GM13977 (cell line): ENCODE data around the gene CARMIL1.
A peak's percentile ranks its signal among the peaks of the same experiment; 100 is the strongest.

Source experiments
- DNase-seq: peaks from one replicate; pipeline ENCODE4 v3.0.0; 2012; ENCODE audit warnings: low spot score
- in situ Hi-C: fragments of 300-500 bp; cut with MboI; formaldehyde crosslinking; loops from one replicate; pipeline ENCODE4 v1.12.0; 2022; ENCODE audit warnings: low sequenced_read_pairs, low pct_unique_long_range_greater_than_20kb, mixed read lengths, inconsistent platforms; ENCODE audit not compliant: unreplicated experiment
- TF ChIP-seq, protein P1 (sequence below): IDR thresholded peaks from 2 replicates; pipeline ENCODE4 v1.5.1; 2012; ENCODE audit warnings: mild to moderate bottlenecking, control low read depth; ENCODE audit not compliant: insufficient read depth; ENCODE audit errors: extremely low read depth, missing control alignments

CARMIL1 gene

DNA sequence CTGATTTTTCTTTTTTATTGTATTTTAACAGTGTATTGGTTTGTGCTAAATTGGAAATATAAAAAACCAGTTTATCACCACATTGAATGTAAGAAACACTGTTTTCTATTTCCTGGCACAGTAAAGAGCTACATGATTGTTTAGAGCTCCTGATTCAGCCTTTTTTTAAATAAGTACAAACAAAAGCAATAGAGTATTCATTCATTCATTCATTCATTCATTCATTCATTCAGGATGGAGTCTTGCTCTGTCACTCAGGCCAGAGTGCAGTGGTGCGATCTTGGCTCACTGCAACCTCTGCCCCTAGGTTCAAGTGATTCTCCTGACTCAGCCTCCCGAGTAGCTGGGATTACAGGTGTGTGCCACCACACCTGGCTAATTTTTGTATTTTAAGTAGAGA, 276.0 kb downstream of the CARMIL1 start:
- TF ChIP-seq, protein P1, sequence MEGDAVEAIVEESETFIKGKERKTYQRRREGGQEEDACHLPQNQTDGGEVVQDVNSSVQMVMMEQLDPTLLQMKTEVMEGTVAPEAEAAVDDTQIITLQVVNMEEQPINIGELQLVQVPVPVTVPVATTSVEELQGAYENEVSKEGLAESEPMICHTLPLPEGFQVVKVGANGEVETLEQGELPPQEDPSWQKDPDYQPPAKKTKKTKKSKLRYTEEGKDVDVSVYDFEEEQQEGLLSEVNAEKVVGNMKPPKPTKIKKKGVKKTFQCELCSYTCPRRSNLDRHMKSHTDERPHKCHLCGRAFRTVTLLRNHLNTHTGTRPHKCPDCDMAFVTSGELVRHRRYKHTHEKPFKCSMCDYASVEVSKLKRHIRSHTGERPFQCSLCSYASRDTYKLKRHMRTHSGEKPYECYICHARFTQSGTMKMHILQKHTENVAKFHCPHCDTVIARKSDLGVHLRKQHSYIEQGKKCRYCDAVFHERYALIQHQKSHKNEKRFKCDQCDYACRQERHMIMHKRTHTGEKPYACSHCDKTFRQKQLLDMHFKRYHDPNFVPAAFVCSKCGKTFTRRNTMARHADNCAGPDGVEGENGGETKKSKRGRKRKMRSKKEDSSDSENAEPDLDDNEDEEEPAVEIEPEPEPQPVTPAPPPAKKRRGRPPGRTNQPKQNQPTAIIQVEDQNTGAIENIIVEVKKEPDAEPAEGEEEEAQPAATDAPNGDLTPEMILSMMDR = no peak
- no peak for DNase-seq
- in situ Hi-C loops = no loop called here

DNA sequence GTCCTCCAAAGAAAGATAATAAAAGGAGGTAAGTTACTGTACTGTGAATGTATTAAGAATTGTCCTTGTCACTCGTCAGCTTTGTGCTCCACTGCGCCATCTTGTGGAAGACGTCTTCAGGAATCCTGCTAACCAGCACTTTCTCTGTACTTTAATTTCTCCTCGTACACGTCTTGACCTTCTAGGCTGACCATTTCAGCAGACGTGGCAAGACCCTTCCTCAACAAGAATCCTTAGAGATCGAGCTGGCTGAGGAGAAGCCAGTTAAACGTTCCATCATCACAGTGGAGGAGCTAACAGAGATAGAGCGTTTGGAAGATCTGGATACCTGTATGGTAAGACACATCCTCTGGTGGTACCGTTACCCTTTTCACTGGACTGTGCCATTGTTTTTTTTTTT, 277.3 kb downstream of the CARMIL1 start:
- peak; percentile 33 for DNase-seq
- in situ Hi-C loops = no loop called here
- TF ChIP-seq, protein P1 = peak; percentile 88

DNA sequence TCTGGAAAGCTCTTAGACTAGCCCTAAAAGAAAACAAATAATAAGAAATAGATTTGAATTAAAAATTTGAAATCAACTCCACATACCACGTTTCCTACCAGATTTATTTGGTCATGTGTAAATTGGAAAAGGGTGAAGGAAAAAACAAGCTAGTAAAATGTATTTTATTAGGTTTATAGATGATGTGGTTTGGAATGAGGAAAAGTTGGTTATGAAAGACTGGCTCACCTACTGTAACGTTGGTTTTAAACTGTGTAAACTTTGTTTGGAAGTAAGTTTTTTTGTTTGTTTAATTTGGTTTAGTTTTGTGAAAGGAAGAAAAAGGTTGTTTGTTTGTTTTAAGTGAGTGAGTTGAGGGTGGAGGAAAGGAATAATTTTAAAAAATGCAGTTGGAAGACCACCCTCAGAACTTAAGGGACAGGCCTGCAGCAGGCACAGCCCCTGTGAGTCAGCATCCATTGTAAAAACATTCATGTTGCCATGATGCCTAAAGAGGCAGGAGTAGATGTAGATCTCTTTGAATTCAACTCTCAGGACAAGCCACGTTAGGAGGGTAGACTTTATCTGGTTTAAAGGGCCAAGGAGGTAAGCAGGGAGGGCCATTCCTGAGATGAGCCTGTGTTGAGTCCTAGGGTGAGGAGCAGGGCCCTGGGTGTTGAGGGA, 279.1 kb downstream of the CARMIL1 start:
- DNase-seq = no peak
- in situ Hi-C loops = no loop called here
- TF ChIP-seq, protein P1 = no peak

DNA sequence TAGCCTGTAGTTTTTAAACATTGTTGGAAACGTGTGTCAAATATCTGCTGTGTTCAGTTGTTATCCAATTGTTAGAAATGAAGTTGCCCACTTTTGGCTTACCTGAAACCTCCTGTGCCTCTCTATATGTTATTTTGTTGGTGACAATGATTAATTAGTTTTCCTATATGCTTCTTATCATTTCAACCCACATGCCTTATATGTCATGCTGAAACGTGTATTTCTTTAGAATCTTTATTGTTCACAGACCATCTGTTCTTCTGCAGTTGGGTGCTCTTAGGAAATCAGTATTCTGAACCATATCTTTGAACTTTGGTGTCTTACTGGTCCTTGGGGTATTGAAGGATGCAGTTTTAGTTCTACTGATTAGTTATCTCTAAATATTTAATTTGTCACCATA, 281.7 kb downstream of the CARMIL1 start:
- in situ Hi-C loops = no loop called here
- TF ChIP-seq, protein P1 = no peak
- DNase-seq = no peak

DNA sequence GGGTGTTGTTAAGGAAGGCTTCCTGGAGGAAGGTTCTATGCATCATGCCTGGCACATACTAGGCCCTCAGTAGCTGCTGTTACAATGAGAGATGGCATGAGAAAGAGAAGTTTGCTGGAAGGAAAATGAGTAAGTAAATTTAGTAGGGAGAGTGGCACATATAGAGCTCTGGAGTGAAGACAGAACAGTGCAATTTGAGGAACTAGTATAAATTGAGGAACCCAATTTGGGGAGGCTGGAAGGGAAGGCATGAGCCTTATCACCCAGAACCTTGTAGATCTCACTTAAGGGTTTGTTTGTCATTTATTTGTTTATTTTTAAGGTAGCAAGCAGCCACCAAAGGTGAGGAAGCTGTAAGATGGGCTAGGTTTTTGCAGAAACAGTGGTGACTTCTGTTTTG, 285.8 kb downstream of the CARMIL1 start:
- DNase-seq = no peak
- in situ Hi-C loops = no loop called here
- TF ChIP-seq, protein P1 = no peak

DNA sequence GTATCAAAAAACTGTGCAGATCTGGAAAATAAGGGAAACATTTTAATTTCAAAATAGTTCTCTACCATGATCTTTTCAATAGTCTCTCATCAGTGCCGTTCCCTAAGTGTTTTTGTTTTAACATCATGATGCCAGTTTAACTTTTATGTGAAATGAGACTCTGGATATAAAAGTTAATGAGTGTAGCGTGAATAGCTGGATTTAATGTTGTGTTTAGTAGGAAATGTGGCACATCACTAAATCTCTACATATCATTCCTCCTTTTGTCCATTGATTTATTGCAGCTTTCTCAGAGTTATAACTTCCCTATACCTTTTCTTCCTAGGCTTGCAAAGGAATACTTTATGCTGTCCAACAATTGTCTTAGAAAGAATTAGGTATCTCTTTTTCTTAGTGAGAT, 291.4 kb downstream of the CARMIL1 start:
- no peak for DNase-seq
- TF ChIP-seq, protein P1 = no peak
- in situ Hi-C loops = no loop called here
